BJ (cell line): Measurements from ENCODE around the gene UST. TPM values are rescaled to one million over a fixed set of nuclear protein-coding genes. Genes with fewer than 3 reads are reported as not detected.

Experiments
- CTCF ChIA-PET: fragments of 350-600 bp; formaldehyde crosslinking; extraction: SDS; loops from one replicate; lab custom pipeline; 2021; ENCODE audit warnings: antibody characterized with exemption, inconsistent platforms; lab: Yijun Ruan, JAX
- POLR2A ChIA-PET: fragments of 300-600 bp; sonication (Branson Sonifier 250); formaldehyde crosslinking; extraction: SDS; loops from one replicate; lab custom pipeline; 2021; ENCODE audit warnings: antibody characterized with exemption; lab: Charles Lee
- DNase-seq: peaks from one replicate; pipeline ENCODE4 v3.0.0-alpha.2; 2011; ENCODE audit warnings: low read depth
- H3K27me3 ChIP-seq: 2 replicates; pipeline ENCODE4 v1.6.0; 2011; ENCODE audit warnings: low read length; ENCODE audit not compliant: control insufficient read depth, insufficient read depth
- H3K36me3 ChIP-seq: 2 replicates; pipeline ENCODE4 v1.5.1; 2011; ENCODE audit warnings: low read length; ENCODE audit not compliant: control insufficient read depth, insufficient read depth
- H3K4me3 ChIP-seq: 2 replicates; pipeline ENCODE4 v1.5.1; 2011; ENCODE audit warnings: low read depth, mild to moderate bottlenecking, control low read depth, low read length
- polyA plus RNA-seq: library from polyadenylated mRNA; depleted of rRNA; stranded (reverse); fragments of >200 nt; gene quantifications from 2 replicates; pipeline ENCODE4 v1.2.3, GENCODE V29; 2011
- TF ChIP-seq, protein P1 (sequence below): IDR thresholded peaks from 2 replicates; pipeline ENCODE4 v1.5.1; 2011; ENCODE audit warnings: low read depth, mild to moderate bottlenecking, control low read depth, inconsistent platforms, low read length, moderate library complexity; ENCODE audit not compliant: insufficient read depth

The UST gene
- polyA plus RNA-seq, 1 experiment = 6.8 TPM

DNA sequence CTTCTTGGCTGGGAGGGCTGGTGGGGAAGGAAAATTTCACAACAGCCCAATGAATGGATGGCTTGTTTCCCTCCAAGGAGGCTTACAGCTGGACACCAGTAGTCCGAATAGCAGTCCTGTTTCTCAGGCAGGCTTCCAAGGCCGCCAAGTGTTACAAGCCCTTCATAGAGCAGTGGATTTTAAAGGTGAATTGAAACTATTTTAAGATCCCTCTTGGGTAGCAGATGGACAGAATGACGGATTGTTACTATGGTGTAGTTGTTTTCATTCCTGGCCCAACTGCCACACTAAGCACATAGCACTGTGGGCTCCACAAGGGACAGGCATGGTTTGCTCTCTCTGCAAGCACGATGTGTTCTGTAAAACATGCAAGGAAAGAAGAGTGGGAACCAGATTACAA is 367.3 kb downstream of the UST start:
- no peaks in the 10 kb centered on the region for H3K36me3 ChIP-seq
- no peak for DNase-seq
- peaks cover 3% of the 10 kb centered on the region; the same call in 1 of the 2 replicates for H3K27me3 ChIP-seq
- ChIA-PET CTCF (no interaction called here), POLR2A (no interaction called here)
- no peak overlapping the region for H3K4me3 ChIP-seq
- TF ChIP-seq, protein P1, sequence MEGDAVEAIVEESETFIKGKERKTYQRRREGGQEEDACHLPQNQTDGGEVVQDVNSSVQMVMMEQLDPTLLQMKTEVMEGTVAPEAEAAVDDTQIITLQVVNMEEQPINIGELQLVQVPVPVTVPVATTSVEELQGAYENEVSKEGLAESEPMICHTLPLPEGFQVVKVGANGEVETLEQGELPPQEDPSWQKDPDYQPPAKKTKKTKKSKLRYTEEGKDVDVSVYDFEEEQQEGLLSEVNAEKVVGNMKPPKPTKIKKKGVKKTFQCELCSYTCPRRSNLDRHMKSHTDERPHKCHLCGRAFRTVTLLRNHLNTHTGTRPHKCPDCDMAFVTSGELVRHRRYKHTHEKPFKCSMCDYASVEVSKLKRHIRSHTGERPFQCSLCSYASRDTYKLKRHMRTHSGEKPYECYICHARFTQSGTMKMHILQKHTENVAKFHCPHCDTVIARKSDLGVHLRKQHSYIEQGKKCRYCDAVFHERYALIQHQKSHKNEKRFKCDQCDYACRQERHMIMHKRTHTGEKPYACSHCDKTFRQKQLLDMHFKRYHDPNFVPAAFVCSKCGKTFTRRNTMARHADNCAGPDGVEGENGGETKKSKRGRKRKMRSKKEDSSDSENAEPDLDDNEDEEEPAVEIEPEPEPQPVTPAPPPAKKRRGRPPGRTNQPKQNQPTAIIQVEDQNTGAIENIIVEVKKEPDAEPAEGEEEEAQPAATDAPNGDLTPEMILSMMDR = no peak

DNA sequence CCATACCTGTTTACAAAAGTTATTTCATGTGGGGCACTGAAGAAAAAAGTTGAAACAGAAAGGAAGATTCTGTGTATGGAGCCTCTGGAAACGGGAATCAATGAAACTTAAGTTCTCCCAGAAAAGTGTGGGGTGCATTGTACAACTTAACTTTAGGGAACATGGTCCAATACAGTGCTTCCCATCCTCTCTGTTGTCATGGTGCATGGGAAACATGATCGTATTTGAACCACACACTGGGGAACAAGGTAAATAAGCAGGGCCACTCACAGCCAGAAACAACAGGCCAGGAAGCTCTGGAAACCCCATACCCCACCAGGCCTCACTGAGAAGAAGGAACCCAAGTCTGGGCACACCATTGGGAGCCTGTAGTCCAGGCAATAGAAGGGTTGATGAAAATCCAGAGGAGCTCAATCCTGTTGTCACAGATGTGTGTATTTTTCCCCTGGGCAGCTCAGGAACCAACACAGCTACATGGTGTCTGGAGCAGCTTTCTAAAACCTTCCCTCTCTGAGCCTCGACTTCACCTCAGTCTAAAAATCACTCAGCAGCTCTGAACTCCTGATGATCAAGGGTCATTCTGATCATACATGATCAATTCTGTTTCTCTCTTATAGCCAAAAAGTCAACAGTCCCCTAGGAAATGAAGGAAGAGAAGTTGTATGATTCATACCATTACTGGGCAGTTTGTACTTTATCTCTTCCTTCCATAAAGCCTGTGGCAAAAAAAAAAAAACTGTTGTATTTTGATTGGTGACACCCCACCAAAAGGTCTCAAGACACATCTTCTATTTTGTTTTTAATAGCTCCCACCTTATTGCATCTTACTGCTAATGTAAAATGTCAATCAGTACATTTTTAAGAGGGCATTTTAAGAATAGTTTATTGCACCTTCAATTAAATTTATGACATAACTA is 372.2 kb downstream of the UST start:
- no peak overlapping the region for H3K4me3 ChIP-seq
- TF ChIP-seq, protein P1 = no peak
- ChIA-PET CTCF (interaction anchor here (0.5 kb wide), 1 partner anchor 146 kb away, joined by 3 read pairs; no protein-coding TSS in a partner anchor), POLR2A (interaction anchor here (0.6 kb wide), 1 partner anchor 132 kb away, joined by 3 read pairs; no protein-coding TSS in a partner anchor)
- no peaks in the 10 kb centered on the region for H3K36me3 ChIP-seq
- no peak for DNase-seq
- H3K27me3 ChIP-seq = peaks cover 3% of the 10 kb centered on the region; the same call in 1 of the 2 replicates

DNA sequence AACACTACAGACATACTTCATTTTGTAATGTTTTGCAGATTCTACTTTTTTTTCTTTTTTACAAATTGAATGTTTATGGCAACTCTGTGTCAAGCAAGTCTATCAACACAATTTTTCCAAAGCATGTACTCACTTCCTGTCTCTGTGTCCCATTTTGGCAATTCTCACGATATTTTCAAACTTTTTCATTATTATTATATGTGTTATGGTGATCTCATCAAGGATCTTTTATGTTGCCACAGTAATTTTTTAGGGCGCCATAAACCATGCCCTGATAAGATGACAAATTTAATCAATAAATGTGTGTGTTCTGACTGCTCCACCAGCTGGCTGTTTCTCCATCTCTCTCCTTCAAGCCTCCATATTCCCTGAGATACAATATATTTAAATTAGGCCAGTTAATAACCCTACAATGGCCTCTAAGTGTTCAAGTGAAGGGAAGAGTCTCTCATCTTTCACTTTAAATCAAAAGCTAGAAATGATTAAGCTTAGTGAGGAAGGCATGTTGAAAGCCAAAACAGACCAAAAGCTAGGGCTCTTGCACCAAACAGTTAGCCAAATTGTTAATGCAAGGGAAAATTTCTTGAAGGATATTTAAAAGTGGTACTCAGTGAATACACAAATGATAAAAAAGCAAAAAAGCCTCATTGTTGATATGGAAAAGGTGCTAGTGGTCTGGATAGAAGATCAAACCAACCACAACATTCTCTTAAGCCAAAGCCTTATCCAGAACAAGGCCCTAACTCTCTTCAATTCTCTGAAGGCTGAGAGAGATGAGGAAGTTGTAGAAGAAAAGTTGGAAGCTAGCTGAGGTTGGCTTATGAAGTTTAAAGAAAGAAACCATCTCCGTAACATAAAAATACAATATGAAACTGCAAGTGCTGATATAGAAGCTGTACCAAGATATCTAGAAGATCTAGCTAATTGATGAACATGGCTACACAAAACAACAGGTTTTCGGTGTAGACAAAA is 376.3 kb downstream of the UST start:
- TF ChIP-seq, protein P1 = no peak
- DNase-seq = no peak
- ChIA-PET POLR2A (no interaction called here), CTCF (no interaction called here)
- Histone ChIP-seq H3K4me3 (no peak overlapping the region), H3K27me3 (no peaks in the 10 kb centered on the region), H3K36me3 (no peaks in the 10 kb centered on the region)

DNA sequence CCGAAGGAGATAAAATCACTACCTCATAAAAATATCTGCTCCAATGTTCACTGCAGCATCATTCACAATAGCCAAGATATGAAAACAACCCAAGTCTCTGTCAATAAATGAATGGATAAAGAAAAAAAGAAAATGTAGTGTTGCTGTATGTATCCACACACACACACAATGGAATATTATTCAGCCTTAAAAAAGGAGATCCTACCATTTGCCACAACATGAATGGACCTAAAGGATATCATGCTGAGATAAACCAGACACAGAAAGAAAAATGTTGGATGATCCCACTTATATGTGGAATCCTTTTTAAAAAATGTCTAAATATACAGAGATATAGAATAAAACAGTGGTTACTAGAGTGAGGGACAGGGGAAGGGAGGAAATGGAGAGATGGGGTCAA is 378.5 kb downstream of the UST start:
- no peak overlapping the region for H3K4me3 ChIP-seq
- DNase-seq = no peak
- POLR2A ChIA-PET = no interaction called here
- CTCF ChIA-PET = no interaction called here
- TF ChIP-seq, protein P1 = no peak
- no peaks in the 10 kb centered on the region for H3K36me3 ChIP-seq
- H3K27me3 ChIP-seq = no peaks in the 10 kb centered on the region
